Smooth muscle cell of the brain vasculature (primary cell): Measurements from ENCODE around the gene HAL.

Experiments used
- DNase-seq: peaks from one replicate; pipeline ENCODE4 v3.0.0-alpha.2; 2012; ENCODE audit warnings: low read depth, low spot score

The HAL gene

GRCh38 chr12:96007729-96008128, 11.6 kb upstream of the HAL start:
- DNase-seq: no peak

- no peak for DNase-seq
These were observed 10.6 kb upstream of the HAL start for GRCh38 chr12:96006727-96007126.

- DNase-seq: no peak
These were observed 4.7 kb upstream of the HAL start for GRCh38 chr12:96000858-96001257.

GRCh38 chr12:95999484-95999883, 3.3 kb upstream of the HAL start:
- no peak for DNase-seq

DNA sequence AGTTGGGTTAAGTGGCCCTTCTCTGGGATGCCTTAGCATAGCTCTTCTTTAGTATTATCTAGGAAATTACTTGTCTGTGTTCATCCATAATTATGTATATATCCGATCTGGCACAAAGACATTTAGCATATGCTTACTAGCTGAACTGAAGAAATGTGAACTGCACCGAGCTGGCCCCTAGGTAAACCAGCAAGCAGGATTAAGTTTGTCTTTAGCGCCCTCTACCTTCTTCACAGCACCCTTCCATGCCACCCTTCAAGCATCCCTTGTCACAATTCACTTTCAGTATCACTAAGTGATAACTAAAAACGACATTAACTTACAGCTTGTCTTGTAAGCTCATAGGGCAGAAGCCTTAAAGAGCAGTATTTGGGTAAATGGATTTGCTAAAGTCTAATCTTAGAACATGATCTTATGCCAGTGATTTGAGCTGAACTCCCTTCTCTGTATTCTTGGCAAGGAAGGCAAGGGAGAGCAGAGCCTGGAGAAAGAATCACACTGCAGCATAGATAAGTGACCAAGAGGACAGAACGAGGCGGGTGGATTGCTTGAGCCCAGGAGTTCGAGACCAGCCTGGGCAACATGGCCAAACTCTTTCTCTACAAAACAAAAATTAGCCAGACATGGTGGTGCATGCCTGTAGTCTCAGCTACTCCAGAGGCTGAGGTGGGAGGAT, 2.6 kb upstream of the HAL start:
- DNase-seq: no peak

GRCh38 chr12:95997911-95998510, 1.9 kb upstream of the HAL start:
- no peak for DNase-seq

DNA sequence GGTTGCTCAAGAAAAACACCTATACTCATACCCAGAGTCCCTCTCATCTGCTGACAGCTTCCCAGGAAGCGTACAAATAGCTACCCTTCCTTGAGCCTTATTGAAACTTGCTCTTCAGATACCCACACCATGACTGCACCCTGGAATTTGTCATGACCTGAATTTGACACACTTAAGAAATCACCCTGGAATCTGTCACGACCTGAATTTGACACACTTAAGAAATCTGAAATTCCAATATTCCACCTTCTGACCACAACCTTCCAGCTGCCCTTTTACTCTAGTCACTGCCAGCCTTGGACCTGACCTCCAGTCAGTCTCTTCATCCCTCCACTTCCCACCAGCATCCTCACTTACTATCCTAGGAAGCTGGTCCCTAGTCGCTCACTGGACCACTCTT, 1.1 kb upstream of the HAL start:
- DNase-seq: no peak

GRCh38 chr12:95995238-95996031, 709 bp downstream of the HAL start:
- DNase-seq: no peak

- no peak for DNase-seq
These were observed 1.7 kb downstream of the HAL start for GRCh38 chr12:95994476-95994875.

DNA sequence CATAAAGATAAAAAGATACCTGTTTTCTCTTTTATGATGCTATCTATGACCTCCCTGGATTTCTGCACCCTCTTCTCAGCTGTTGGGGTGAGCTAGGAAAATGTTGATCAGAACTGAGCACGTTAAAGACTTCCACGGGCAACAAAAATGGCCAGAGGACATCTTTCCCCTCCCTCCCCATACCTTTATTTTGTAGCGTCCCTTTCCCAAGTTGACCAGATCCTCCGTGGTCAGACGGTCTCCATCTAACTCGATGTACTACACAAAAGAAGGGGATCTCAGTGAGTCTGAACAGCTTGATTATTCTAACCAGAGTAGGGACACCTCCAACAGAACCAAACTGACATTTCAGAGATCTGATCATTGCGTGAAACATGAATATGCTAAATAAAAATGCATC, 2.2 kb downstream of the HAL start:
- no peak for DNase-seq

GRCh38 chr12:95990136-95990535, 6.0 kb downstream of the HAL start:
- DNase-seq: no peak

GRCh38 chr12:95989504-95990123, 6.5 kb downstream of the HAL start:
- no peak for DNase-seq

- DNase-seq: no peak
These were observed 7.5 kb downstream of the HAL start for GRCh38 chr12:95988506-95989275.

DNA sequence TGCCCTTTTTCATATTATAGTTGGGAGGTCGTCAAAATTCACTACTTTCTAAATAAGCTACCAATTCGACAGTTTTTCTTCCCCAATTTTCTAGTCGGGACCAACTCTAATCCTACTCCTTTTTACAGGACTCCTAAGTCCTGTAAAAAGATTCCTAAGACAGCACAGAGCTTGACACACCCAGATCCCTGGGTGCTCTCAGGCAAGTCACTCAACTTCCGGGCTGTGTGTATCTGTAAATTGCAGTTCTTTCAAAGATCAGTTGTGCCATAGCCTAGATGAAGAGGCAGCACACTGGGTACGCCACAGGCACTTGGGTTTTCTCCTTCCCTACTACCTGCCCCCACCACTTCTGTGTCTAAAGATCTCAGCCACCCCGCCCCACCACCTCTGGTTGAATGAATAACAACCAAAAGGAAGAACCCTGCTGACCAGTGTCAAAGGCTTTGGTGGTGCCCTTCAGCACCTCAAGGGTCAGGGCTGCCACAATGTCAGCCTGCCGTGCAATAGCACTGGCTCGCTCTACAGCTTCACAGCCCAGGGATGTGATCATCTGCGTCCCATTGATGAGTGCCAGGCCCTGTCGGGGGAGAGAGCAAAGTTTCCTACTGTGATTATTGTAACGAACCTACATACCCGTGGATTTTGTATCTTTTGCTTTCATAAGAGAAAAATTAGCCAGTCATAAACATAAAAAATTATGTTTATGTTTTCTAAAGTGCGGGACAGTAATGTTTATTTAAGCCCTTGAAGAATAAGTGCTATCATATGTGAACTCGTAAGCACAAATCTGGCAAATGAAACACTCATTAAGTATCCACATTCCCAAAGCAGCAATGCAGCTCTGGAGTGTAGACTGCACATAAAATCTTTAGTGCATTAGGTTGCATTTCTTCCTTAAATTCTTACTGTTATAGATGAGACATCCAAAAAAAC, 9.2 kb downstream of the HAL start:
- DNase-seq: no peak

DNA sequence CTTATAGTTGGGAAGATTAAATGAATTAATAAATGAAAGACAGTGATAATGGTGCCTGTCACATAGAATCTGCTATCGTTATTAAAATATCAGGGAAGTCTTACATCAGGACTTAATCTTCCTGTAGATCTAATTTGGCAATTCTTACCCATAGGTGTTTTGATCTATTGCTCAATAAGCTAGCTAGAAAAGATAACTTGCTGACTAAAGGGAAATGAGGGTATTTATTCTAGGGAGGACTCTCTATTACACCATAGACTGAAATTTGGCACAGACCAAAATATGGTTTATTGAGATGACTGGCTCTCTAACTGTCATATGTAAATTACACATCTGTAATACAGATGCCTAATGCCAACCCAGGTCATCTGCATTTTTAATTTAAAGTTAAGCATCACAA, 11.5 kb downstream of the HAL start:
- no peak for DNase-seq

GRCh38 chr12:95982602-95983001, 13.5 kb downstream of the HAL start:
- no peak for DNase-seq

DNA sequence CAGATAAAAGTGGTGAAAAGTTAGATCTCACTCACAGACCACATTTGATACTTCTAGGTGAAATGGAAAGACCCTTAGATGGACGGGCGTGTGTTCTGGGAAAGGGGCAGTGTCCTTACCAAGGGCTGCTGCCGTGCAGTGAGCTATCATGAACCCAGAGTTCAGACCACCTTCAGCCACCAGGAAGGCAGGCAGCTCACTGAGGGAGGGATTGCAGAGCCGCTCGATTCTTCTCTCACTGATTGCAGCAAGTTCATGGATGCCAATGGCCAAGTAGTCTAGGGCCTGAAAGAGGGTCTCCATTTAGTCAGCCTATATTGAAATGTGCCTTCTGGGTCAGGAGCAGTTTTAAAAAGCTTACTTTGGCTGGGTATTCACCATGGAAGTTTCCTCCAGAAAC, 15.7 kb downstream of the HAL start:
- DNase-seq: no peak

DNA sequence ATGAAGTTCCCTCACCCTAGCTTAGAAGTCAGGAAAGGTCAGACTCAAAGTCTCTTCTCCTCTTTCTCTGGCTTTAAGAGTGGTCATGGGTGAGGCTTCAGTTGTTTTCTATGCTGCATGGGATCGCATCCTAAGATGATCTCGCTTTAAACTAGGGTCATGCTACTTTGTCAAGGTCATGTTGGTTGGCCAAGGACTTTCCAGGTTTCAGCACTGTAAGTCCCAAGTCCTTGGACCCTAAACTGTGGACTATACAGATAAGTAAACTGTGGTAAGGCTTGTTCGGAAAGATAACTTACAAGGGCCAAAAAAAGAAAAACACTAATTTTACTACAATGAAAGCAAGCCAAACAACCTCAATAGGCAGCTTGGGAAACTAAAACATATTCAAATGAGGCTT, 17.4 kb downstream of the HAL start:
- DNase-seq: no peak

DNA sequence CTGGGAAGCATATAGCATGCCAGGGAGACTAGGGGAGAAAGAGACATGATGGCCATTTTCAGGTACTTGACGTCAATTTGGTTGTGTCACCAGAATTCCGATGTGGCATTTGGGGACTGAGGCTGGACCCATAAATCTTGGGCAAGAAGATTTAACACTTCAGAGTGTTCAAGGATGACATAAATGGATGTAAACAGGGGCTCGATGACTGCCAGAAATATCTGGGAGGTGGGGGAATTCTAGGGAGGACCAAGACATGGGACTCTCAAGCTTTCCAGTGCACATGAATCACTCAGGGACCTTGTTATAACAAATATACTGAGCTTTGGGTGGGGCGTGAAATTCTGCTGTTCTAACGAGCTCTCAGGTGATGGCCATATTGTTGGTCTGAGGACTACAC, 17.8 kb downstream of the HAL start:
- no peak for DNase-seq

GRCh38 chr12:95977764-95978305, 18.3 kb downstream of the HAL start:
- DNase-seq: no peak
